HG03108 (cell line): ENCODE data around the gene ASZ1.

Experiments used
- ATAC-seq: cut with Tn5 transposase; IDR thresholded peaks from one replicate; pipeline ENCODE4 v1.9.1; 2021; ENCODE audit warnings: moderate library complexity; ENCODE audit not compliant: unreplicated experiment

The ASZ1 gene

DNA sequence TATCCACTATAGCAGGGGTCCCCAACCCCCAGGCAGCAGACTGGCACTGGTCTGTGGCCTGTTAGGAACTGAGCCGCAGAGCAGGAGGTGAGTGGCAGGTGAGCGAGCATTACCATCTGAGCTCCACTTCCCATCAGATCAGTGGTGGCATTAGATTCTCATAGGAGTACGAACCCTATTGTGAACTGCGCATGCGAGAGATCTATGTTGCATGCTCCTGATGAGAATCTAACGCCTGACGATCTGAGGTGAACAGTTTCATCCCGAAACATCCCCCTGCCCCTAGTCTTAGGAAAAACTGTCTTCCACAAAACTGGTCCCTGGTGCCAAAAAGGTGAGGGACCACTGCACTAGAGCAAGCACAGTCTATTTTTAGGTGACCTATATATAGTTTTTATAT lies 23.6 kb downstream of the ASZ1 start:
- ATAC-seq, result no peak

DNA sequence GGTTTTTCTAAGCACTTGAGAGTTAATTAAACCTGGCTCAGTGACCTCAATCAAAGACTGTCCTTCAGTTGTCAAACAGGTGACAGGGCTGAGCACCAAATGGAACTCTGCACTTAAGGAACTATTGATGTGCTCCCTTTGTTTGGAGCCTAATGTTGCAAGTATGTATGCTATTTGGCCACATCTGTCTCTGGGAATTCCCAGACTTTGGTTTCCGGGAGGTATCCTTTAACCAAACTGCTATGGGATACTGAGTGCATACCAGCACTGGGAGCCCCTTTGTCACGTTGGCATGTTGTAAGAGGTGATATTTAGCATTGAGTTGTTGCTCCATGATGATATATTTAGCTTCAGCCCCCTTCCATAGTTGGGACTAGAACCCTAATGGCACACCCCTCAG lies 25.2 kb downstream of the ASZ1 start:
- no peak for ATAC-seq

DNA sequence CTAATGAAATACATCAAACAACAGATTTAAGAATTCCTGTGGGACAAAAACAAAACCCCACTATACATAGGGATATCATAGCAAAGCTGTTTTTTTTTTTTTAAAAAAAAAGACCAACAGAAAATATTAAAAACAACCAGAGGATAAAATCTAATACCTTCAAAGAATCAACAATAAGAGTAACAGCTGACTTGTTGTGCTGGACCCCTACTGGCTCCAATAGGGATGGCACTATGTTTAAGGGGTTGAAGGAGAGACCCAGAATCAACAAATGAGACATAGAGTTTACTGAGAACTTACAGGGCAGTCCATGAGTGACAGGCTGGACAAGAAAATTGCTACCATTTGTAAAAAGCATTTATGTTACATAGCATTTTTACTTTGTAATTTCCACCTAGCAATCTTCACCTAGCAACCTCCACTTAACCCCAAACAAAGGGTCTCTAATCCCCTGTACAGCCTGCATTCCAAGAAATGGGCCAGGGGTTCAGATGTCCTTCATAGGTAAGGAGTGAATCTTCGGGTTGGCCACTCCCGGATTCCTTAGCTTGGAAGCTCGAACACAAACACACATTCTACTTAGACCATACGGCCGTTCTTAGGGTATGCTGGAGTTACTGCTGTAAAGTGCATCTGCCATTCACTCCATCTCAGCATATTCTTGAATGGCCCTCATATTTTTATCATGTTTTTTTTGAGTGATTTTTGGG lies 25.8 kb downstream of the ASZ1 start:
- ATAC-seq, result no peak

DNA sequence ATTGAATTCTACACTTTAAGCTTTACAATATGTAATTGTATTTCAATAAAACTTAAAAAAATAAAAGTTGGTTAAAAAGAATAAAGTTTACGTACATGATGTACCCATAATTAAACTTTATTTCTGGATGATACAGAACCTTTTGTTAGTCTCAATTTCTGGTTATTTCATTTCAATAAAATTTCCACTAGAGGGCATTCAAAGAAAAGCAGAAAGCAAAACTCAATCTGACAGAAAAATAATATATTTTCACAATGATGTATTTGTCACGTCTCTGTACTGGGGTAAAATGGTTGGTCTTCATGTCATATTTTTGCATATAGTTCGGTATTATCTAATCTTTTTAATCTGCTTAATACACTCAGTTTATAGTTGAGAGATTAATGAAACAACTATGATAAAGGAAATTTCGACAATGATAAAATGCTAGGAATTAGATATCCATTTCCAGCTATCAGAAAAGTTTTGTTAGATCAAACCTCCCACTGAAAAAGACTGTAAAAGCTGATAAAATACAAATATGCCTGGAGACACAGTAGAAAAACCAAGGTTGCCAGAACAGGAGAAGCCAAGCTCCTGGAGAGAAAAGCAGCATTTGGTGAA lies 27.4 kb downstream of the ASZ1 start:
- no peak for ATAC-seq

DNA sequence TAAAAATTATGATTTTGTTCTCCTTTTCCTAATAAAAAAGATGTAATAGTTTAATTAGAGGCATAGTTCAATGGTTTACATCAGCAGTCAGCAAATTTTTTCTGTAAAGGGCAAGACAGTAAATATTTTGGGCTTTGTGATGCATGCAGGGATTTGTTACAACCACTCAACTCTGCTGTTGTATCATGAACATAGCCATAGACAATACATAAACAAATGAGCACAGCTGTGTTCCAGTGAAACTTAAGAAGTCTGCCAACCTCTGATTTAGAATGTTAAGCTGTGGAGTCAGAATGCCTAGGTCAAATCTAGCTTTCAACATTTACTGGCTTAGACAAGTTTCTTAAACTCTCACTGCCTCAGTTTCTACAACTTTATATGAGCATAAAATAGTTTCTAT lies 31.6 kb downstream of the ASZ1 start:
- ATAC-seq, result no peak

DNA sequence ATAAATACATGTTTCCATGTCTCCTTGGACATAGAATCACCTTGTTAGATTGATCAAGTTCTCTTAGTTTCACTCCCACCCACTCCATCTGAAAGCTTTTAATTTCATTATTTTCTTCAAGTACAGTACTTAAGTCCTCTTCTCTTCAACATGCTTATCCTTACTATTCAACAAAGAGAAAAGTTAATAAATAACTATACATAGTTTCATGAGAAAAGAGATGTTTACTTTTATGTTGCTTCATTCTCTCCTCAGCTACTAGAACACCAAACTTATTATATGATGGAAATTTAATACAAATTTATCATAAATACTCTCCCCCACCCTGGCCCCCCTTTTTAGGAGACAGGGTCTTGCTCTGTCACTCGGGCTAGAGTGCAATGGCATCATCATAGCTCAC lies 33.5 kb downstream of the ASZ1 start:
- no peak for ATAC-seq

- no peak for ATAC-seq
Observed at GRCh38 chr7:117389871-117390270, 37.4 kb downstream of the ASZ1 start.

- ATAC-seq, result no peak
Observed at GRCh38 chr7:117386110-117386706, 41.1 kb downstream of the ASZ1 start.

GRCh38 chr7:117385363-117386109 lies 41.8 kb downstream of the ASZ1 start:
- ATAC-seq, result no peak

DNA sequence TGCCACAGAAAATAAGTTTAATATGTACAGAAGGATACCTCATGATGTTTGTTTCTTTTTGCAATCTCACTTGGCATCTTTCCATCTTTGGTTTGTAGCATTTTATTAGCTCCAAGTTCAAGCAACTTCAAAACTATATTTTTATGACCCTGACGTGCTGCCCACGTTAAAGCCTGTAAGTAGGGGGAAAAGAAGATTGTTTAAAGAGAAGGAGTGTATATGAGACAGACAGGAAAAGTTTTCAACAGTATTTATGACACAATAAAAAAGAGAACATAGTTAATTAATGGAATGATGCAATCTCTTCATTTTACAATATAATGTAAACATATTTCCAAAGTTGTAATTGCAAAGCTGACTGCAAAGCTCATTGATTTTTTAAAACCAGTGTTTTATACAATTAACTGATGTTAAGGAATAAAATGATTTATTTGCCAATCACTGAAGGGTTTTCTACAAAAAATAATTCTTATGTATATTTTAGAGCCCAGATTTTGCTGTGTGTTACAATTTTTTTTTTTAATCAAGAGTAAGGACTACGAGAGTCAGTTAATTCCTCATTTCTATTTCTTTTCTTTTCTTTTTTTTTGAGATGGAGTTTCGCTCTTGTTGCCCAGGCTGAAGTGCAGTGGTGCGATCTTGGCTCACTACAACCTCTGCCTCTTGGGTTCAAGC lies 42.5 kb downstream of the ASZ1 start:
- ATAC-seq, result no peak

GRCh38 chr7:117383483-117384189 lies 43.7 kb downstream of the ASZ1 start:
- no peak for ATAC-seq

DNA sequence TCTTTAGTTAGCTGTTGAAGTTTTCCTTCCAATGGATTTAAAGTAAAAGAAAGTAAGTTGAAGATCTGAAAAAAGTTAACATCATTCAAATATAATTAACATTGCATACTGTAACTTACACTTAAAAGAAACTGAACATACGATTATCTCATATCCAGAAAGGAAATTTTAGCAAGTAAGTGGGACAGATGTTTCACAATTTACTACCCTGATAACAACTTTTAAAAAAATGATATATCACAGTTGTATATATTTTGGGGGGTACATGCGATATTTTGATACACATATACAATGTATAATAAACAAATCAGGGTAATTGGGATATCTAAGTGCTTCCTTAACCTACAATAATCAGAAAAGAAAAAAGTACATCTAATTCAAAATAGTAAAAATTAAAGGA lies 44.2 kb downstream of the ASZ1 start:
- ATAC-seq, result no peak

GRCh38 chr7:117381362-117381761 lies 45.9 kb downstream of the ASZ1 start:
- ATAC-seq, result no peak

DNA sequence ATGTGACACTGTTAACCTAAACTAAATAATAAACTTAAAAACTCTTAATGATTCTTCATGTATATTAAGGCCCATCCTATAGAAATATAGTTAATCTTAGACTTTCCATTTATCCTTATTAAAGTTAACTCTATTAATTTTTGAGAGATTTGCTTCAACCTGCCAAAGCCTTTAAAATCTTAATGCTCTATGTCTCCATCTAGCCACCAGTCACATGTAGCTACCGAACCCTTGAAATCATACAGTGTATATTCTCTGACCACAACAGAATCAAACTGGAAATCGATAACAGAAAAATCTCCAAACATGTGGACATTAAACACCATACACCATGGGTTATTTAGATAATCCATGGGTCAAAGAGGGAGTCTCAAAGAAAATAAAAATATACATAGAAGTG lies 51.9 kb downstream of the ASZ1 start:
- ATAC-seq, result no peak

- no peak for ATAC-seq
Observed at GRCh38 chr7:117372073-117372472, 55.2 kb downstream of the ASZ1 start.

- ATAC-seq, result no peak
Observed at GRCh38 chr7:117364339-117365080, 62.8 kb downstream of the ASZ1 start.

- ATAC-seq, result no peak
Observed at GRCh38 chr7:117362294-117362888, 64.9 kb downstream of the ASZ1 start.

- no peak for ATAC-seq
Observed at GRCh38 chr7:117350027-117350426, 77.3 kb downstream of the ASZ1 start.

GRCh38 chr7:117349570-117349969 lies 77.7 kb downstream of the ASZ1 start:
- ATAC-seq, result no peak
